Upper lobe of left lung (tissue), 4 donors: Measurements from ENCODE around the gene AFAP1.

Experiments used
- CTCF ChIP-seq, 6 experiments: fragments of 450-650 bp in 4 of 6; fragments of 200-600 bp in 2 of 6; sonication (generic) in 2 of 6; IDR thresholded peaks; one replicate each; pipeline ENCODE4 v1.5.1; 2016 to 2019; ENCODE audit warnings: antibody characterized with exemption in 6 of 6
- POLR2A ChIP-seq, 4 donors: fragments of 450-650 bp; IDR thresholded peaks; one replicate each; pipeline ENCODE4 v1.5.1; 2016 to 2017; ENCODE audit warnings: antibody characterized with exemption in 4 of 4, mild to moderate bottlenecking in 2 of 4

- TF ChIP-seq CTCF (IDR thresholded peaks at IDR 0.05) (no peak), POLR2A (IDR thresholded peaks at IDR 0.05) (no peak)
These were observed 156.1 kb downstream of the AFAP1 start for GRCh38 chr4:7783541-7783940.
